Activated T-cell treated with anti-CD3 and anti-CD28 coated beads, Interleukin-2, amount 50 U/mL, for 4 hours (primary cell): ENCODE measurements around the gene APOM. TPM values are rescaled to one million over a fixed set of nuclear protein-coding genes. Genes with fewer than 3 reads are reported as not detected.

Experiments
- ATAC-seq, 2 donors: fragments of 200-7000 bp; cut with Tn5 transposase; one replicate each; pipeline ENCODE4 v1.10.0; 2021
- DNase-seq: peaks from one replicate; pipeline ENCODE4 v3.0.0-alpha.2; 2020
- H3K27me3 Mint-ChIP-seq: one replicate; pipeline ENCODE4 v1.8.0; 2021; ENCODE audit warnings: low read depth, mixed read lengths
- H3K36me3 Mint-ChIP-seq: one replicate; pipeline ENCODE4 v1.8.0; 2022; ENCODE audit warnings: mixed read lengths; ENCODE audit not compliant: insufficient read depth
- H3K4me1 Mint-ChIP-seq: one replicate; pipeline ENCODE4 v1.8.0; 2021; ENCODE audit warnings: low read depth, mixed read lengths
- H3K4me3 Mint-ChIP-seq: one replicate; pipeline ENCODE4 v1.8.0; 2021; ENCODE audit warnings: mild to moderate bottlenecking, moderate library complexity, mixed read lengths
- H3K9me3 Mint-ChIP-seq: one replicate; pipeline ENCODE4 v1.8.0; 2021; ENCODE audit warnings: mixed read lengths
- total RNA-seq, 3 donors: library from RNA; stranded (reverse); gene quantifications; one replicate each; pipeline ENCODE4 v1.2.1, GENCODE V29; 2021

The APOM gene
- total RNA-seq, 3 donors from 2014 or later = 1.8 to 2.8 (median 2.1) TPM

DNA sequence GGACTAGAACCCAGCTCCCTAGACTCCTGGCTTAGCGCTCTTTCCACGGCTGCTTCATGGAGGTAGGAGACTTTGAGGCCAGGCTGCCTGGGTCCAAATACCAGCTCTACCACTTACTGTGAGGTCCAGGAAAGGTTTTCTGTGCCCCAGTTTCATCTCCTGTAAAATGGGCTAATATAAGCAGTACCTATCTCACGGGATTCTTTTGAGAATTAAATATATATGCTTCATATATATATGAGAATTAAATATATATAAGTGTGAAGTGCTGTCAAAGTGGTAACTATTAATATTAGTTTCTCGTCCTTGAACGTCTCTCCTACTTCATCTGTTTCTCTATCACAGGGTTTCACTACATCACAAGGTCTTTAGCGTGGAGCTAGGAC lies 35.4 kb downstream of the APOM start:
- ATAC-seq (no peak), DNase-seq (no peak)
- Mint-ChIP-seq H3K36me3 (peaks cover 19% of the 10 kb centered on the region), H3K4me3 (no peak overlapping the region), H3K9me3 (no peaks in the 10 kb centered on the region), H3K4me1 (peaks cover 3% of the 10 kb centered on the region), H3K27me3 (no peaks in the 10 kb centered on the region)

GRCh38 chr6:31691564-31692108 lies 35.9 kb downstream of the APOM start:
- peaks cover 17% of the 10 kb centered on the region for H3K36me3 Mint-ChIP-seq
- DNase-seq (no peak), ATAC-seq (no peak)
- H3K4me1 Mint-ChIP-seq = peaks cover 3% of the 10 kb centered on the region
- no peaks in the 10 kb centered on the region for H3K27me3 Mint-ChIP-seq
- no peak overlapping the region for H3K4me3 Mint-ChIP-seq
- no peaks in the 10 kb centered on the region for H3K9me3 Mint-ChIP-seq

GRCh38 chr6:31692353-31692752 lies 36.7 kb downstream of the APOM start:
- H3K27me3 Mint-ChIP-seq = no peaks in the 10 kb centered on the region
- H3K9me3 Mint-ChIP-seq = no peaks in the 10 kb centered on the region
- DNase-seq = no peak
- H3K36me3 Mint-ChIP-seq = peaks cover 21% of the 10 kb centered on the region
- peaks cover 4% of the 10 kb centered on the region for H3K4me1 Mint-ChIP-seq
- no peak overlapping the region for H3K4me3 Mint-ChIP-seq
- no peak for ATAC-seq

GRCh38 chr6:31692886-31693285 lies 37.2 kb downstream of the APOM start:
- ATAC-seq = no peak
- Mint-ChIP-seq H3K27me3 (no peaks in the 10 kb centered on the region), H3K36me3 (peaks cover 22% of the 10 kb centered on the region)

GRCh38 chr6:31693535-31693934 lies 37.8 kb downstream of the APOM start:
- DNase-seq (no peak), ATAC-seq (no peak)
- H3K4me1 Mint-ChIP-seq = peaks cover 12% of the 10 kb centered on the region
- H3K9me3 Mint-ChIP-seq = no peaks in the 10 kb centered on the region
- no peaks in the 10 kb centered on the region for H3K27me3 Mint-ChIP-seq
- H3K4me3 Mint-ChIP-seq = no peak overlapping the region
- H3K36me3 Mint-ChIP-seq = peaks cover 22% of the 10 kb centered on the region

More at GRCh38 chr6:31692886-31693285, 37.2 kb downstream of the APOM start:
- Mint-ChIP-seq H3K4me3 (no peak overlapping the region), H3K4me1 (peaks cover 10% of the 10 kb centered on the region), H3K9me3 (no peaks in the 10 kb centered on the region)
- DNase-seq = no peak

DNA sequence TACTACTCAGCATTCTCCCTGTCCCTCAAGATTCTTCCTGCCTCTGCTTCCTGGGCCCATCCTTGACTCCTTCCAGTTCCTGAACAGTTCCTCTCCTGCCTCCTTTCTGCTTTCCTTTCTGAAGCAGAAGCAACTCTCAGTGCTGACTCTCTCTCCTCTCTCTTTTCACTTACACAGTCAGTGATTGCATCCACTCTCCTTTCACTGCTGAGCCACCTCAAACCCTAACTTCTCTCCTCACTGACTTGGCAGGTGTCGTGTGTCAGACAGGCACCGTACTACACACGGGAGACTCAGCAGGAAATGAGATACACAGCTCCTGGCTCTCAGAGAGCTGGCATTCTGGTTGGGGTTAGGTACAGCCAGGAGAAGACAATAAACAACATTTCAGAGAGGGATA lies 41.9 kb downstream of the APOM start:
- Mint-ChIP-seq H3K9me3 (no peaks in the 10 kb centered on the region), H3K36me3 (peaks cover 19% of the 10 kb centered on the region), H3K4me1 (peaks cover 28% of the 10 kb centered on the region), H3K4me3 (no peak overlapping the region), H3K27me3 (no peaks in the 10 kb centered on the region)
- DNase-seq = no peak
- ATAC-seq = peak; percentile 23 to 35

DNA sequence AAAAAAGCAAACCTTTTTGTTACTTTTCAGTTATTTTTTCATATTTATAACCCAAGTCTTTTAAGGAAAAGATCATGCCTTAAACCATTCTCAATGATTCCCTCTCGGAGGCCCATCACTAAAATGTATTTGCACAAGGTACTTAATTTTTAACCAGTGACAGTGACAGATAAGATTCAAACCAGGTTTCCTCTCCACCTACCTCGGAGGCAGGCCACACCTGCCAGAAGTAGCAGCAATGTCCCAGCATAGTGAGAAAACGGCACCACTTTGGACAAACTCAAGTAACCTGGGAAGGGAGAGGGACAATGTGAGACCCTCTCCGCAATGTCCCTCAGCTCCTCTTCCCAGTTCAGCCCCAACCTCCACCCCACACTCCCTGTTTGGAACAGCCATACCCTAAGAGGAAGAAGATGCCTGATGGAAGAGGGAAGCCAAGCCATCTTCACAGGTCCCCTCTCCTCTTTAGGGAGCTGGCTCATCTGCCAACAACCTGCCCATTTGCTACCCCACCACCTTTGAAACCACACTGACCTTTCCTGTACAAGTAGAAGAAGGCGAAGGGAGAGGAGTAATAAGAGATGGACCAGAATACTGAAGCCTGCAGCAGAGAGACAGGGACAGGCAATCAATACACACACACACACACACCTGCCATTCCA lies 45.2 kb downstream of the APOM start:
- DNase-seq (no peak), ATAC-seq (no peak)
- Mint-ChIP-seq H3K36me3 (peaks cover 13% of the 10 kb centered on the region), H3K4me3 (peak overlapping the region; percentile 99), H3K4me1 (peaks cover 31% of the 10 kb centered on the region), H3K27me3 (no peaks in the 10 kb centered on the region), H3K9me3 (no peaks in the 10 kb centered on the region)

- no peak for ATAC-seq
- Mint-ChIP-seq H3K4me3 (peak overlapping the region; percentile 99), H3K4me1 (peaks cover 31% of the 10 kb centered on the region), H3K9me3 (no peaks in the 10 kb centered on the region), H3K36me3 (peaks cover 10% of the 10 kb centered on the region), H3K27me3 (no peaks in the 10 kb centered on the region)
- no peak for DNase-seq
These were observed 46.1 kb downstream of the APOM start for GRCh38 chr6:31701666-31702404.

DNA sequence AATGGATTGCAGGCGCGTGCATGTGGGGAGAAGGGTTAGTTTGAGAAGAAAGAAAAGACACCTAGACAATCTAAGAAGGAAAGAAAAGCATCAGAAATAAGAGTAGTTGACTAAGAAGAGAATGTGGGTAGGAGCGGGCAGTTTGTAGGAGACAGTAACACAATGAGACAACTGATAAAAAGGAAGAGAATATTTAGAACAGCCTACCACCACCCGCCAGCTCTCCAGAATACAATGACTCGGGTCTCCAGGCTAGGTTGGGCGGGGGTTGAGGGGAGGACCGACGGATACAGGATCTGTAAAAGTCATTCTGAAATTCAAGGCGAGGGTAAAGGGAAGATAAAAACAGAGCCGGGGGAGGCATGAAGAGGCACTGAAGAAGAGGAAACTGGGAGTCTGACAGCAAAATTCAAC lies 46.7 kb downstream of the APOM start:
- DNase-seq (no peak), ATAC-seq (peak; percentile 25 to 47)
- Mint-ChIP-seq H3K4me3 (peak overlapping the region; percentile 99), H3K4me1 (peaks cover 29% of the 10 kb centered on the region), H3K27me3 (no peaks in the 10 kb centered on the region), H3K9me3 (no peaks in the 10 kb centered on the region), H3K36me3 (peaks cover 6% of the 10 kb centered on the region)

- no peaks in the 10 kb centered on the region for H3K9me3 Mint-ChIP-seq
- DNase-seq (peak; percentile 96), ATAC-seq (peak; percentile 94 to 95)
- H3K4me1 Mint-ChIP-seq = peaks cover 22% of the 10 kb centered on the region
- H3K27me3 Mint-ChIP-seq = no peaks in the 10 kb centered on the region
- H3K4me3 Mint-ChIP-seq = peak within 1 kb of the TSS; percentile 99
- peaks cover under 1% of the 10 kb centered on the region for H3K36me3 Mint-ChIP-seq
These were observed 47.4 kb downstream of the APOM start, which contains the start of gene ABHD16A for GRCh38 chr6:31702819-31703716. Gene ABHD16A (minus strand): TSS chr6:31703324. CDS start chr6:31703281, 43 bp downstream.

DNA sequence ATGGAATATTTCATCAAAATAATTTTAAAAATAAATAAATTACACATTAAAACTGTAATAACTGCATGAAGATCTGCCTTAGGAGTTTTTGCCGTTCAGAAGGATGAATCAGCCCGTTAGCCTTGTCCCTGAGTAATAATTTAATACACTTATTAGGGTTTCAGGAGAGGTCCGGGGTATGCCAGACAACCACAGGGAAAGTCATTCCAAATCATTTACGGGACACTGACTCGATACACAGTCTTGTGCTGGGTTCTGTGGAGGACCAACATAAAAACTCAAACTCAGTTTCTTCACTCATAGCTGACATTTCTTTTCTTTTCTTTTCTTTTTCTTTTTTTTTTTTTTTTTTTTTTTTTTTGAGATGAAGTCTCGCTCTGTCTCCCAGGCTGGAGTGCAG lies 50.2 kb downstream of the APOM start:
- Mint-ChIP-seq H3K9me3 (no peaks in the 10 kb centered on the region), H3K4me1 (peaks cover 21% of the 10 kb centered on the region), H3K4me3 (no peak overlapping the region), H3K36me3 (no peaks in the 10 kb centered on the region), H3K27me3 (no peaks in the 10 kb centered on the region)
- no peak for ATAC-seq
- no peak for DNase-seq

DNA sequence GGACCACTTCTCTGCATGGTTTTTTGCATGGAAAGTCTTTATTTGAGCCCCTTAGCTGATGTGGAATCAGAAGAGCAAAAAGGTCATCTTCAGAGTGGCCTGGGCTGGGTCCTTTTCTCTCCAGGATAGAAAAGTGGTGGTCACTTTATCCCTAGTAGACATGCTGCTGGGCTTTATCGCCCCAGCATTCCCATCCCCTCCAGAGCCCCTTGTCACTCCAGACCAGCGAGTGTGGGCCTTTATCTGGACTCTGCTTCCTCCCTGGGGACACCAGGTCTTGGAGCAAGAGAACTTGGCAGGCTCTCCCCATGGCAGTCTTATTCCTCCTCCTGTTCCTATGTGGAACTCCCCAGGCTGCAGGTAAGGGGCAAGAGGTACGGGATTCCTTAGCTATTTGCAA lies 50.9 kb downstream of the APOM start, which contains the start of gene LY6G6F:
Gene LY6G6F (plus strand): TSS at position 268 of the 400 bp plus-strand sequence. CDS start 41 bp downstream, at position 309.
- Mint-ChIP-seq H3K4me3 (no peak within 1 kb of the TSS), H3K9me3 (no peaks in the 10 kb centered on the region), H3K4me1 (peaks cover 20% of the 10 kb centered on the region), H3K27me3 (no peaks in the 10 kb centered on the region), H3K36me3 (no peaks in the 10 kb centered on the region)
- DNase-seq (no peak), ATAC-seq (no peak)

- DNase-seq = no peak
- H3K4me3 Mint-ChIP-seq = no peak overlapping the region
- peaks cover 14% of the 10 kb centered on the region for H3K4me1 Mint-ChIP-seq
- H3K36me3 Mint-ChIP-seq = no peaks in the 10 kb centered on the region
- ATAC-seq = no peak
- no peaks in the 10 kb centered on the region for H3K27me3 Mint-ChIP-seq
- no peaks in the 10 kb centered on the region for H3K9me3 Mint-ChIP-seq
These were observed 52.0 kb downstream of the APOM start for GRCh38 chr6:31707701-31708100.
